ENCODE results near the gene MAB21L2.

GRCh38 chr4:150586162-150586810 is 4.3 kb downstream of the MAB21L2 start:
- no peak for TF ChIP-seq POLR2A (IDR thresholded peaks at IDR 0.05)
- TF ChIP-seq, protein P1, sequence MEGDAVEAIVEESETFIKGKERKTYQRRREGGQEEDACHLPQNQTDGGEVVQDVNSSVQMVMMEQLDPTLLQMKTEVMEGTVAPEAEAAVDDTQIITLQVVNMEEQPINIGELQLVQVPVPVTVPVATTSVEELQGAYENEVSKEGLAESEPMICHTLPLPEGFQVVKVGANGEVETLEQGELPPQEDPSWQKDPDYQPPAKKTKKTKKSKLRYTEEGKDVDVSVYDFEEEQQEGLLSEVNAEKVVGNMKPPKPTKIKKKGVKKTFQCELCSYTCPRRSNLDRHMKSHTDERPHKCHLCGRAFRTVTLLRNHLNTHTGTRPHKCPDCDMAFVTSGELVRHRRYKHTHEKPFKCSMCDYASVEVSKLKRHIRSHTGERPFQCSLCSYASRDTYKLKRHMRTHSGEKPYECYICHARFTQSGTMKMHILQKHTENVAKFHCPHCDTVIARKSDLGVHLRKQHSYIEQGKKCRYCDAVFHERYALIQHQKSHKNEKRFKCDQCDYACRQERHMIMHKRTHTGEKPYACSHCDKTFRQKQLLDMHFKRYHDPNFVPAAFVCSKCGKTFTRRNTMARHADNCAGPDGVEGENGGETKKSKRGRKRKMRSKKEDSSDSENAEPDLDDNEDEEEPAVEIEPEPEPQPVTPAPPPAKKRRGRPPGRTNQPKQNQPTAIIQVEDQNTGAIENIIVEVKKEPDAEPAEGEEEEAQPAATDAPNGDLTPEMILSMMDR (IDR thresholded peaks at IDR 0.05) = no peak
